ENCODE results near the gene TMTC2.

TMTC2 gene

GRCh38 chr12:82672811-82673495 lies 13.8 kb upstream of the TMTC2 start:
- WGBS (ENCODE audit: extremely low coverage, insufficient coverage, insufficient read length), result no CpG with 5 or more reads among the region's 4 CpGs
- no peak for DNase-seq

GRCh38 chr12:82673698-82674097 lies 13.0 kb upstream of the TMTC2 start:
- Histone ChIP-seq H3K4ac (ENCODE audit: low read depth, low read length) (no peak overlapping the region), H3K4me1 (ENCODE audit: control insufficient read depth in 1 of 2, insufficient read depth in 2 of 2, low read length in 2 of 2) (no peaks in the 10 kb centered on the region), H3K36me3 (ENCODE audit: control insufficient read depth in 1 of 2, insufficient read depth in 2 of 2, low read length in 2 of 2) (no peaks in the 10 kb centered on the region), H2AK5ac (ENCODE audit: low read length) (no peak overlapping the region), H3K9ac (ENCODE audit: low read length) (no peak overlapping the region), H4K91ac (ENCODE audit: low read depth, low read length) (no peak overlapping the region), H3K4me3 (ENCODE audit: low read depth, low read length) (no peak overlapping the region), H3K23ac (ENCODE audit: low read length) (no peak overlapping the region), H4K8ac (ENCODE audit: low read depth, low read length) (no peak overlapping the region), H3K27me3 (ENCODE audit: insufficient read depth, low read length) (no peaks in the 10 kb centered on the region), H3K79me2 (ENCODE audit: control insufficient read depth, insufficient read depth, low read length, poor library complexity) (no peaks in the 10 kb centered on the region), H3K9me3 (ENCODE audit: insufficient read depth, low read depth, low read length) (no peaks in the 10 kb centered on the region), H2AFZ (ENCODE audit: insufficient read depth, low read length, poor library complexity) (no peak overlapping the region), H2BK120ac (ENCODE audit: insufficient read depth, low read length, poor library complexity) (no peak overlapping the region), H3K18ac (ENCODE audit: low read length) (no peak overlapping the region), H3K79me1 (ENCODE audit: low read length) (no peaks in the 10 kb centered on the region), H4K12ac (ENCODE audit: low read depth, low read length) (no peak overlapping the region), H2BK5ac (ENCODE audit: low read depth, low read length, poor library complexity) (no peak overlapping the region), H3K27ac (ENCODE audit: low read depth, low read length) (no peak overlapping the region), H3K14ac (ENCODE audit: low read length) (no peak overlapping the region), H3K4me2 (ENCODE audit: low read length) (no peak overlapping the region), H2BK12ac (ENCODE audit: low read length) (no peak overlapping the region)
- WGBS (ENCODE audit: extremely low coverage, insufficient coverage, insufficient read length), result no CpG with 5 or more reads among the region's 1 CpG
- DNase-seq, result peak in 1 of 2 donors; percentile 22

More at GRCh38 chr12:82672811-82673495, 13.8 kb upstream of the TMTC2 start:
- H2AK5ac ChIP-seq (ENCODE audit: low read length), result no peak overlapping the region
- H4K8ac ChIP-seq (ENCODE audit: low read depth, low read length), result no peak overlapping the region
- no peak overlapping the region for H3K4ac ChIP-seq (ENCODE audit: low read depth, low read length)
- H3K9me3 ChIP-seq (ENCODE audit: insufficient read depth, low read depth, low read length), result no peaks in the 10 kb centered on the region
- H4K12ac ChIP-seq (ENCODE audit: low read depth, low read length), result no peak overlapping the region
- no peak overlapping the region for H3K4me2 ChIP-seq (ENCODE audit: low read length)
- H3K79me2 ChIP-seq (ENCODE audit: control insufficient read depth, insufficient read depth, low read length, poor library complexity), result no peaks in the 10 kb centered on the region
- no peak overlapping the region for H2BK120ac ChIP-seq (ENCODE audit: insufficient read depth, low read length, poor library complexity)
- no peaks in the 10 kb centered on the region for H3K36me3 ChIP-seq (ENCODE audit: control insufficient read depth in 1 of 2, insufficient read depth in 2 of 2, low read length in 2 of 2)
- H2BK12ac ChIP-seq (ENCODE audit: low read length), result no peak overlapping the region
- H3K14ac ChIP-seq (ENCODE audit: low read length), result no peak overlapping the region
- no peak overlapping the region for H3K9ac ChIP-seq (ENCODE audit: low read length)
- no peak overlapping the region for H3K18ac ChIP-seq (ENCODE audit: low read length)
- H3K27me3 ChIP-seq (ENCODE audit: insufficient read depth, low read length), result no peaks in the 10 kb centered on the region
- H3K27ac ChIP-seq (ENCODE audit: low read depth, low read length), result no peak overlapping the region
- H3K4me3 ChIP-seq (ENCODE audit: low read depth, low read length), result no peak overlapping the region
- no peak overlapping the region for H2BK5ac ChIP-seq (ENCODE audit: low read depth, low read length, poor library complexity)
- H3K79me1 ChIP-seq (ENCODE audit: low read length), result no peaks in the 10 kb centered on the region
- no peaks in the 10 kb centered on the region for H3K4me1 ChIP-seq (ENCODE audit: control insufficient read depth in 1 of 2, insufficient read depth in 2 of 2, low read length in 2 of 2)
- H3K23ac ChIP-seq (ENCODE audit: low read length), result no peak overlapping the region
- no peak overlapping the region for H4K91ac ChIP-seq (ENCODE audit: low read depth, low read length)
- H2AFZ ChIP-seq (ENCODE audit: insufficient read depth, low read length, poor library complexity), result no peak overlapping the region

DNA sequence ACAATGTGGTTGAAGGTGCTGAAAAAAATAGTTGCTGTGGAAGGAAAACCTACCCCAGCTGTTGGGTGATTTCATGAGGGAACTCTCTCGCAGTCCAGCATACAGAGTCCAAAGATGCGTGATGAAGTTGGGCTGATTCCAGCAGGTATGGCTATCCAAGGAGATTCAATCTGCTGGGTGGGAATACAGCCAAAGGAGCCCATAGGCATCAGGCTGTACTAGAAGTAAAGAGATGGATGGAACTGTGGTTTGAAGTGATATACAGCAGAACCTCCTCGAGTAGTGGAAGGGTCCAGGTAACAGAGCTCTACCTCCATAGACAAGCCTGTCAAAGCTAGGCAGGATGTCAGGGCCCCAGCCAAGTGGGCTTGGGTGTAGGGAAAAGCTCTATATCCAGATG lies 11.5 kb upstream of the TMTC2 start:
- Histone ChIP-seq H2AK5ac (ENCODE audit: low read length) (no peak overlapping the region), H2BK5ac (ENCODE audit: low read depth, low read length, poor library complexity) (no peak overlapping the region), H2BK120ac (ENCODE audit: insufficient read depth, low read length, poor library complexity) (no peak overlapping the region), H3K4me3 (ENCODE audit: low read depth, low read length) (no peak overlapping the region), H3K79me2 (ENCODE audit: control insufficient read depth, insufficient read depth, low read length, poor library complexity) (no peaks in the 10 kb centered on the region), H3K79me1 (ENCODE audit: low read length) (no peaks in the 10 kb centered on the region), H3K4me1 (ENCODE audit: control insufficient read depth in 1 of 2, insufficient read depth in 2 of 2, low read length in 2 of 2) (no peaks in the 10 kb centered on the region), H3K4ac (ENCODE audit: low read depth, low read length) (no peak overlapping the region), H2AFZ (ENCODE audit: insufficient read depth, low read length, poor library complexity) (no peak overlapping the region), H3K27ac (ENCODE audit: low read depth, low read length) (no peak overlapping the region), H3K36me3 (ENCODE audit: control insufficient read depth in 1 of 2, insufficient read depth in 2 of 2, low read length in 2 of 2) (no peaks in the 10 kb centered on the region), H3K9ac (ENCODE audit: low read length) (no peak overlapping the region), H2BK12ac (ENCODE audit: low read length) (no peak overlapping the region), H4K8ac (ENCODE audit: low read depth, low read length) (no peak overlapping the region), H3K18ac (ENCODE audit: low read length) (no peak overlapping the region), H3K14ac (ENCODE audit: low read length) (no peak overlapping the region), H4K12ac (ENCODE audit: low read depth, low read length) (no peak overlapping the region), H3K9me3 (ENCODE audit: insufficient read depth, low read depth, low read length) (no peaks in the 10 kb centered on the region), H3K4me2 (ENCODE audit: low read length) (no peak overlapping the region), H4K91ac (ENCODE audit: low read depth, low read length) (no peak overlapping the region), H3K23ac (ENCODE audit: low read length) (no peak overlapping the region), H3K27me3 (ENCODE audit: insufficient read depth, low read length) (no peaks in the 10 kb centered on the region)
- WGBS (ENCODE audit: extremely low coverage, insufficient coverage, insufficient read length), result no CpG with 5 or more reads among the region's 3 CpGs
- DNase-seq, result no peak

DNA sequence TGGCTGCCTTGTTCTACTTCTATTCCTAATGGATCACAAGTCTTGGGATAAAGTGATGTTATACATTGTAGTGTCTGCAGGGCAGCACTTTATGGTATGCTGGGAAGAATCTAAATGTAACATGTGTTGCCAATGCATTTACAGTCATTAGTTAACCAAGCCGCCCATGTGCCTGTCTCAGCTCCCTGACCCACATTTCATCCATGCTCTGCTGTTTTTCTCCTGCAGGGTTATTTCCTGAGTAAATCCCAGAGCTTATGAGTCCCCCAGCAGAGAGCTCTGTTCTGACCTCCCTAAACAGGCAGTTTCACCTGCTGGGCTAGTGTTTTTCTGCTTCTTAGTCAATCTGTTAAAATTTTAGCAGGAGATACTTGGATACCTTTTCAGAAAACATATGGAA lies 4.4 kb upstream of the TMTC2 start:
- Histone ChIP-seq H3K79me1 (ENCODE audit: low read length) (peaks cover 11% of the 10 kb centered on the region), H2BK12ac (ENCODE audit: low read length) (no peak overlapping the region), H3K27ac (ENCODE audit: low read depth, low read length) (no peak overlapping the region), H3K18ac (ENCODE audit: low read length) (no peak overlapping the region), H3K23ac (ENCODE audit: low read length) (no peak overlapping the region), H4K8ac (ENCODE audit: low read depth, low read length) (no peak overlapping the region), H3K4me3 (ENCODE audit: low read depth, low read length) (no peak overlapping the region), H2BK120ac (ENCODE audit: insufficient read depth, low read length, poor library complexity) (no peak overlapping the region), H3K4me1 (ENCODE audit: control insufficient read depth in 1 of 2, insufficient read depth in 2 of 2, low read length in 2 of 2) (no peaks in the 10 kb centered on the region), H3K4me2 (ENCODE audit: low read length) (no peak overlapping the region), H3K14ac (ENCODE audit: low read length) (no peak overlapping the region), H2BK5ac (ENCODE audit: low read depth, low read length, poor library complexity) (no peak overlapping the region), H2AFZ (ENCODE audit: insufficient read depth, low read length, poor library complexity) (no peak overlapping the region), H3K36me3 (ENCODE audit: control insufficient read depth in 1 of 2, insufficient read depth in 2 of 2, low read length in 2 of 2) (no peaks in the 10 kb centered on the region), H3K79me2 (ENCODE audit: control insufficient read depth, insufficient read depth, low read length, poor library complexity) (peaks cover 4% of the 10 kb centered on the region), H3K27me3 (ENCODE audit: insufficient read depth, low read length) (no peaks in the 10 kb centered on the region), H2AK5ac (ENCODE audit: low read length) (no peak overlapping the region), H4K91ac (ENCODE audit: low read depth, low read length) (no peak overlapping the region), H3K9me3 (ENCODE audit: insufficient read depth, low read depth, low read length) (no peaks in the 10 kb centered on the region), H4K12ac (ENCODE audit: low read depth, low read length) (no peak overlapping the region), H3K4ac (ENCODE audit: low read depth, low read length) (no peak overlapping the region), H3K9ac (ENCODE audit: low read length) (no peak overlapping the region)
- DNase-seq, result no peak
- no CpG with 5 or more reads among the region's 1 CpG for WGBS (ENCODE audit: extremely low coverage, insufficient coverage, insufficient read length)
